H1 (cell line): Measurements from ENCODE around the gene ZNF879. TPM values are rescaled to one million over a fixed set of nuclear protein-coding genes. Genes with fewer than 3 reads are reported as not detected.

ENCODE experiments used
- ATF3 ChIP-seq: IDR thresholded peaks from 2 replicates; pipeline ENCODE4 v1.6.1; 2011; ENCODE audit warnings: low read depth, mild to moderate bottlenecking, low read length; ENCODE audit not compliant: insufficient read depth
- polyA plus RNA-seq, 7 experiments: library from polyadenylated mRNA; depleted of rRNA in 3 of 7; stranded (reverse) in 5 of 7; unstranded in 2 of 7; fragments of >200 nt in 5 of 7; fragments of 200-250 nt in 2 of 7; gene quantifications; 1 replicate in 5 of 7; 2 replicates in 1 of 7; 4 replicates in 1 of 7; pipeline versions ENCODE4 v1.2.1 to v1.2.3, GENCODE V29; 2011 to 2013; ENCODE audit warnings: missing spikeins in 2 of 7, mixed read lengths in 2 of 7
- total RNA-seq: library from RNA; stranded (reverse); fragmentation: NEBNext Ultra II Directional; extraction: Animal tissue kit (Norgen Biotek cat#: 25700); gene quantifications from 2 replicates; pipeline ENCODE4 v1.2.1, GENCODE V29; 2021

Gene ZNF879
- total and polyA plus RNA-seq, 2 of the 8 experiments (the other 6 are each of a cell fraction or from before 2014, with no cell fraction given) = 2.2 to 3.1 TPM

DNA sequence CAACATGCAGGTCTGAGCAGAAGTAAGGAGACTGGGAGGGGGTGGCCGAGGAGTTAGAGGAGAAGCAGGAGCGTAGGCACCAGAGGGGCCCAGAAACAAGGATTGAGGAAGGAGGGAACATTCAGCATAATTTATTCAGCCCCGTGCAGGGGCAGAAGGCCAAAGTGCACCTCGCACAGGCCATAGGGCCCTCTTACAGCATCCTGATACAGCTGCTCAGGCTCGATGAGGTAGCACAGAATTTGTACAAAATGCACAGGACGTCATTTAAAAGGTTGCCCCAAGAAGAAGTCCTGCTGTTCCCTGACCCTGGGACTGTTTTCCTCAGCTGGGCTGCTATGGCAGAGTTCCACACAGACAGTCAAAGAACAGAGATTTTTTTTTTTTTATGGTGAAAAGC lies 26.4 kb upstream of the ZNF879 start (continued):
- no peak for TF ChIP-seq ATF3
- TF ChIP-seq, all 59 proteins: peak for 0
